K562 (cell line): ENCODE data around the gene BEST1. TPM values are rescaled to one million over a fixed set of nuclear protein-coding genes. Genes with fewer than 3 reads are reported as not detected.

Experiments
- AFF1 ChIP-seq, 2 experiments: fragments of 450-650 bp; IDR thresholded peaks; 2 replicates each; pipeline ENCODE4 v1.6.1; 2018; ENCODE audit warnings: mild to moderate bottlenecking in 2 of 2, low read depth in 1 of 2; ENCODE audit not compliant: partially characterized antibody in 2 of 2
- ARID2 ChIP-seq: fragments of 450-650 bp; IDR thresholded peaks from 2 replicates; pipeline ENCODE4 v1.6.1; 2017; ENCODE audit warnings: antibody characterized with exemption, mild to moderate bottlenecking
- CHD1 ChIP-seq: fragments of 200-600 bp; sonication (generic); IDR thresholded peaks from one replicate; pipeline ENCODE4 v1.6.1; 2012; ENCODE audit warnings: mild to moderate bottlenecking, moderate library complexity, low read length, inconsistent platforms
- CTCF ChIP-seq, 3 experiments: IDR thresholded peaks in 2 of 3; conservative IDR thresholded peaks in 1 of 3; 2 replicates each; pipeline ENCODE4 v1.5.1; 2011 to 2012; ENCODE audit warnings: low read length in 3 of 3, mild to moderate bottlenecking in 3 of 3, control low read depth in 2 of 3, improper control_type of control experiment in 1 of 3, inconsistent platforms in 1 of 3, low read depth in 1 of 3, mixed read lengths in 1 of 3, moderate library complexity in 1 of 3; ENCODE audit not compliant: insufficient read depth in 2 of 3
- KDM5B ChIP-seq: fragments of 200-600 bp; sonication (generic); IDR thresholded peaks from 2 replicates; pipeline ENCODE4 v1.6.1; 2012; ENCODE audit warnings: low read depth, mild to moderate bottlenecking, moderate library complexity, low read length, control low read depth, inconsistent platforms; ENCODE audit not compliant: insufficient replicate concordance
- MNT ChIP-seq, 2 experiments: fragments of 450-650 bp; conservative IDR thresholded peaks; 2 replicates each; pipeline ENCODE4 v1.6.1; 2017; ENCODE audit warnings: mild to moderate bottlenecking in 2 of 2, moderate library complexity in 2 of 2
- NBN ChIP-seq: fragments of 450-650 bp; IDR thresholded peaks from 2 replicates; pipeline ENCODE4 v1.6.1; 2016; ENCODE audit warnings: low read depth, mild to moderate bottlenecking
- PBX2 ChIP-seq, 2 experiments: IDR thresholded peaks in 1 of 2; conservative IDR thresholded peaks in 1 of 2; 2 replicates each; pipeline ENCODE4 v1.6.1; 2016; ENCODE audit warnings: low read depth in 2 of 2, mild to moderate bottlenecking in 1 of 2, missing compliant biosample characterization in 1 of 2, missing genetic modification characterization in 1 of 2, moderate library complexity in 1 of 2
- PCBP1 ChIP-seq: fragments of 200-400 bp; formaldehyde crosslinking; IDR thresholded peaks from 2 replicates; pipeline ENCODE4 v1.6.1; 2018; ENCODE audit warnings: mild to moderate bottlenecking, low read depth, low read length; ENCODE audit not compliant: poor library complexity, severe bottlenecking
- SREBF1 ChIP-seq: fragments of 150-350 bp; IDR thresholded peaks from 2 replicates; pipeline ENCODE4 v1.6.1; 2014; ENCODE audit warnings: antibody characterized with exemption, low read depth, low read length, borderline replicate concordance
- TEAD1 ChIP-seq, 2 experiments: fragments of 450-650 bp in 1 of 2; sonication (generic) in 1 of 2; formaldehyde crosslinking; IDR thresholded peaks; 2 replicates each; pipeline versions ENCODE4 v1.4.0 to v1.8.0; 2020 to 2022; ENCODE audit warnings: mild to moderate bottlenecking in 2 of 2, missing genetic modification reagents in 1 of 2
- THRAP3 ChIP-seq: fragments of 450-650 bp; IDR thresholded peaks from 2 replicates; pipeline ENCODE4 v1.6.1; 2016; ENCODE audit warnings: mild to moderate bottlenecking, inconsistent platforms, borderline replicate concordance
- polyA plus RNA-seq, 8 experiments: library from polyadenylated mRNA; depleted of rRNA in 4 of 8; stranded (reverse) in 5 of 8; unstranded in 3 of 8; fragments of >200 nt; fragmentation: Nextera tagmentation in 2 of 8; fragmentation: Illumina TruSeq in 1 of 8; extraction: Ambion mirVana in 2 of 8; extraction: Trizol in 1 of 8; gene quantifications; 2 replicates each; pipeline versions ENCODE4 v1.2.1 to v1.2.3, GENCODE V29; 2011 to 2014; ENCODE audit warnings: inconsistent platforms in 1 of 8, missing spikeins in 1 of 8
- total RNA-seq, 7 experiments: library from RNA; depleted of rRNA in 6 of 7; stranded (reverse); fragments of >200 nt in 6 of 7; fragmentation: Illumina TruSeq in 2 of 7; extraction: Trizol in 2 of 7; gene quantifications; 2 replicates each; pipeline versions ENCODE4 v1.2.1 to v1.2.3, GENCODE V29; 2011 to 2021; ENCODE audit warnings: low replicate concordance in 1 of 7

The BEST1 gene
- total and polyA plus RNA-seq, 9 of the 15 experiments (the other 6 are each of a cell fraction or from before 2014, with no cell fraction given), result 0.07 to 1.3 (median 0.40) TPM

GRCh38 chr11:61954106-61954850 is 4.1 kb downstream of the BEST1 start (continued):
- 0 out of 4 replicates have a peak, but pooled peaks of 1 of the 2 experiments have one; percentile 25 for TF ChIP-seq MNT (conservative IDR thresholded peaks at IDR 0.05)
- no peak for TF ChIP-seq CHD1
- no peak for TF ChIP-seq AFF1 (IDR thresholded peaks at IDR 0.05; ENCODE audit: low read depth in 1 of 2, partially characterized antibody in 2 of 2)
- TF ChIP-seq KDM5B, result no peak
- no peak for TF ChIP-seq SREBF1
- TF ChIP-seq THRAP3, result no peak
- no peak for TF ChIP-seq PBX2 (CRISPR knock-in tag; IDR thresholded peaks at IDR 0.05; ENCODE audit: low read depth)
- peak; percentile 85 for TF ChIP-seq PBX2 (tag; conservative IDR thresholded peaks at IDR 0.05; ENCODE audit: low read depth)
- no peak for TF ChIP-seq PCBP1
- TF ChIP-seq TEAD1 (CRISPR knock-in tag; IDR thresholded peaks at IDR 0.05), result peak; percentile 17 to 31; a peak in 1 of 4 replicates
- peak; percentile 42; the same call in 1 of the 2 replicates for TF ChIP-seq ARID2
- peak; percentile 13 to 60 (median 37); a peak in 3 of 6 replicates for TF ChIP-seq CTCF (IDR thresholded peaks at IDR 0.05 in 2 of 3, conservative IDR thresholded peaks at IDR 0.05 in 1 of 3; ENCODE audit: insufficient read depth in 2 of 3, low read depth in 1 of 3, low read length in 3 of 3)
- no peak for TF ChIP-seq NBN
